Measurements from ENCODE around the gene PITPNB. TPM values are rescaled to one million over a fixed set of nuclear protein-coding genes. Genes with fewer than 3 reads are reported as not detected.

PITPNB gene
- total RNA-seq, 1 experiment from 2014 or later = 70.7 TPM

GRCh38 chr22:27877501-27877900 lies 41.6 kb downstream of the PITPNB start:
- ChIA-PET CTCF (interaction anchor here (1.2 kb wide), 1 partner anchor 10 kb away, joined by 4 read pairs; no protein-coding TSS in a partner anchor), POLR2A (no interaction called here)
- H3K4me1 Mint-ChIP-seq = peaks cover 56% of the 10 kb centered on the region
- H3K36me3 Mint-ChIP-seq = peaks cover 8% of the 10 kb centered on the region; the same call in 1 of the 2 replicates
- TF ChIP-seq FOXP1 (CRISPR knock-in tag; IDR thresholded peaks at IDR 0.05; ENCODE audit: borderline replicate concordance) (no peak), NFE2L1 (CRISPR knock-in tag; IDR thresholded peaks at IDR 0.05) (no peak), PREB (CRISPR knock-in tag; IDR thresholded peaks at IDR 0.05; ENCODE audit: borderline replicate concordance) (no peak), NR1H2 (CRISPR knock-in tag; IDR thresholded peaks at IDR 0.05) (no peak), EMX1 (CRISPR knock-in tag; IDR thresholded peaks at IDR 0.05) (no peak)
- TF ChIP-seq, protein P1, sequence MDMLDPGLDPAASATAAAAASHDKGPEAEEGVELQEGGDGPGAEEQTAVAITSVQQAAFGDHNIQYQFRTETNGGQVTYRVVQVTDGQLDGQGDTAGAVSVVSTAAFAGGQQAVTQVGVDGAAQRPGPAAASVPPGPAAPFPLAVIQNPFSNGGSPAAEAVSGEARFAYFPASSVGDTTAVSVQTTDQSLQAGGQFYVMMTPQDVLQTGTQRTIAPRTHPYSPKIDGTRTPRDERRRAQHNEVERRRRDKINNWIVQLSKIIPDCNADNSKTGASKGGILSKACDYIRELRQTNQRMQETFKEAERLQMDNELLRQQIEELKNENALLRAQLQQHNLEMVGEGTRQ (CRISPR knock-in tag; IDR thresholded peaks at IDR 0.05) = no peak
- no peaks in the 10 kb centered on the region for H3K9me3 Mint-ChIP-seq
- H3K27me3 Mint-ChIP-seq (ENCODE audit: low read depth) = no peaks in the 10 kb centered on the region
- ATAC-seq (no peak), DNase-seq (ENCODE audit: low spot score) (no peak)
- no peak overlapping the region for H3K27ac Mint-ChIP-seq
- H3K4me3 Mint-ChIP-seq = no peak overlapping the region

GRCh38 chr22:27876684-27877083 lies 42.4 kb downstream of the PITPNB start:
- Mint-ChIP-seq H3K27ac (peak overlapping the region; percentile 32; the same call in 1 of the 2 replicates), H3K4me3 (no peak overlapping the region), H3K4me1 (peaks cover 53% of the 10 kb centered on the region), H3K27me3 (ENCODE audit: low read depth) (no peaks in the 10 kb centered on the region), H3K36me3 (peaks cover 14% of the 10 kb centered on the region), H3K9me3 (no peaks in the 10 kb centered on the region)
- CTCF ChIA-PET = interaction anchor here (2.2 kb wide), 1 partner anchor 11 kb away, joined by 11 read pairs; no protein-coding TSS in a partner anchor
- 0 out of 2 replicates have a peak, but pooled peaks have one; percentile 17 for ATAC-seq
- TF ChIP-seq, protein P2, sequence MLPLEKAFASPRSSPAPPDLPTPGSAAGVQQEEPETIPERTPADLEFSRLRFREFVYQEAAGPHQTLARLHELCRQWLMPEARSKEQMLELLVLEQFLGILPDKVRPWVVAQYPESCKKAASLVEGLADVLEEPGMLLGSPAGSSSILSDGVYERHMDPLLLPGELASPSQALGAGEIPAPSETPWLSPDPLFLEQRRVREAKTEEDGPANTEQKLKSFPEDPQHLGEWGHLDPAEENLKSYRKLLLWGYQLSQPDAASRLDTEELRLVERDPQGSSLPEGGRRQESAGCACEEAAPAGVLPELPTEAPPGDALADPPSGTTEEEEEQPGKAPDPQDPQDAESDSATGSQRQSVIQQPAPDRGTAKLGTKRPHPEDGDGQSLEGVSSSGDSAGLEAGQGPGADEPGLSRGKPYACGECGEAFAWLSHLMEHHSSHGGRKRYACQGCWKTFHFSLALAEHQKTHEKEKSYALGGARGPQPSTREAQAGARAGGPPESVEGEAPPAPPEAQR (CRISPR knock-in tag; IDR thresholded peaks at IDR 0.05) = no peak
- TF ChIP-seq FOXK1 (CRISPR knock-in tag; IDR thresholded peaks at IDR 0.05) (no peak), ETV6 (CRISPR knock-in tag; IDR thresholded peaks at IDR 0.05) (no peak), HMGA2 (CRISPR knock-in tag; IDR thresholded peaks at IDR 0.05) (no peak), ATF2 (CRISPR knock-in tag; IDR thresholded peaks at IDR 0.05; ENCODE audit: borderline replicate concordance, low read depth) (no peak), TP53 (CRISPR knock-in tag; IDR thresholded peaks at IDR 0.05) (no peak), ZNF232 (CRISPR knock-in tag; IDR thresholded peaks at IDR 0.05) (no peak), TEAD1 (CRISPR knock-in tag; IDR thresholded peaks at IDR 0.05) (no peak), ZNF219 (CRISPR knock-in tag; IDR thresholded peaks at IDR 0.05; ENCODE audit: borderline replicate concordance) (no peak), JAZF1 (CRISPR knock-in tag; IDR thresholded peaks at IDR 0.05) (no peak)
- DNase-seq (ENCODE audit: low spot score) = no peak
- POLR2A ChIA-PET = no interaction called here

DNA sequence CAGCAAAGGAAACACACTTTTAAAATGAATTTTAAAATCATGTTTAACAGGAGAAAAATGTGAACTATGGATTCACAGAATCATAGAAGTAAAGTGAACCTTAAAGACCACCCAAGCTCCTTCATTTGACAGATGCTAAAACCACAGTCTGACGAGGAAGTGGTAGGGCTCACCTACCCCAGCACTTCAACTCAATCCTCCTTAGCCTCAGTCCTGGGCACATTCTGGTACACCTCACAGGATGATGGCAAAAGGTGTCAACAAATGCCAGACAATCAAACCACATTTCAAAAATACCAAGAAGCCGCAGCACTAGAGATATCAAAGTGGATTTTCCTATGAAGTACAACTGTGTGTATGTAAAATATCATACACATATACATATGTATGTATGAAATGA lies 43.1 kb downstream of the PITPNB start:
- Mint-ChIP-seq H3K27me3 (ENCODE audit: low read depth) (no peaks in the 10 kb centered on the region), H3K4me3 (no peak overlapping the region), H3K36me3 (peaks cover 19% of the 10 kb centered on the region), H3K9me3 (no peaks in the 10 kb centered on the region), H3K4me1 (peaks cover 47% of the 10 kb centered on the region), H3K27ac (no peak overlapping the region)
- DNase-seq (ENCODE audit: low spot score) (no peak), ATAC-seq (no peak)
- ChIA-PET CTCF (interaction anchor here (2.2 kb wide), 1 partner anchor 11 kb away, joined by 11 read pairs; no protein-coding TSS in a partner anchor), POLR2A (no interaction called here)
- no peak for TF ChIP-seq ERG (CRISPR knock-in tag; IDR thresholded peaks at IDR 0.05)
- no peak for TF ChIP-seq FOXP1 (CRISPR knock-in tag; IDR thresholded peaks at IDR 0.05; ENCODE audit: borderline replicate concordance)
- no peak for TF ChIP-seq NFYB (CRISPR knock-in tag; conservative IDR thresholded peaks at IDR 0.05; ENCODE audit: low read depth)
- TF ChIP-seq IRF2 (CRISPR knock-in tag; IDR thresholded peaks at IDR 0.05; ENCODE audit: borderline replicate concordance, low read depth) = no peak
- TF ChIP-seq E2F5 (CRISPR knock-in tag; IDR thresholded peaks at IDR 0.05) = no peak
- TF ChIP-seq, protein P1 (CRISPR knock-in tag; IDR thresholded peaks at IDR 0.05) = no peak
- no peak for TF ChIP-seq NR2C2 (CRISPR knock-in tag; IDR thresholded peaks at IDR 0.05)
- no peak for TF ChIP-seq KAT7 (CRISPR knock-in tag; IDR thresholded peaks at IDR 0.05; ENCODE audit: borderline replicate concordance)
- TF ChIP-seq, protein P3, sequence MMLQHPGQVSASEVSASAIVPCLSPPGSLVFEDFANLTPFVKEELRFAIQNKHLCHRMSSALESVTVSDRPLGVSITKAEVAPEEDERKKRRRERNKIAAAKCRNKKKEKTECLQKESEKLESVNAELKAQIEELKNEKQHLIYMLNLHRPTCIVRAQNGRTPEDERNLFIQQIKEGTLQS (CRISPR knock-in tag; conservative IDR thresholded peaks at IDR 0.05) = no peak
- no peak for TF ChIP-seq RELA (CRISPR knock-in tag; IDR thresholded peaks at IDR 0.05; ENCODE audit: borderline replicate concordance)
- TF ChIP-seq CREM (CRISPR knock-in tag; IDR thresholded peaks at IDR 0.05) = no peak

Data from WTC11 (cell line).